Liver (tissue), 9 donors: ENCODE measurements around the gene CCR3. TPM values are rescaled to one million over a fixed set of nuclear protein-coding genes. Genes with fewer than 3 reads are reported as not detected.

ENCODE experiments used
- DNase-seq: peaks from one replicate; pipeline ENCODE4 v3.0.0-alpha.2; 2017; ENCODE audit warnings: low spot score
- H3K27ac ChIP-seq, 2 donors: one replicate each; pipeline ENCODE4 v1.7.0; 2013; ENCODE audit warnings: inconsistent platforms in 2 of 2, low read length in 2 of 2, control low read depth in 1 of 2, low read depth in 1 of 2, mild to moderate bottlenecking in 1 of 2
- H3K27me3 ChIP-seq, 4 donors: one replicate each; pipeline versions ENCODE4 v1.6.1 to v1.7.0; 2013; ENCODE audit warnings: low read length in 3 of 4, inconsistent platforms in 1 of 4, mild to moderate bottlenecking in 1 of 4, moderate library complexity in 1 of 4; ENCODE audit not compliant: control insufficient read depth in 4 of 4, insufficient read depth in 4 of 4
- H3K36me3 ChIP-seq, 4 donors: one replicate each; pipeline versions ENCODE4 v1.6.1 to v1.7.0; 2013; ENCODE audit warnings: low read length in 3 of 4, mild to moderate bottlenecking in 3 of 4, low read depth in 1 of 4, moderate library complexity in 1 of 4; ENCODE audit not compliant: control insufficient read depth in 4 of 4, insufficient read depth in 3 of 4
- H3K4me1 ChIP-seq, 4 donors: one replicate each; pipeline versions ENCODE4 v1.6.1 to v1.7.0; 2013; ENCODE audit warnings: low read length in 3 of 4, mild to moderate bottlenecking in 3 of 4, moderate library complexity in 1 of 4; ENCODE audit not compliant: control insufficient read depth in 4 of 4, insufficient read depth in 4 of 4
- H3K4me3 ChIP-seq, 3 donors: one replicate each; pipeline versions ENCODE4 v1.6.1 to v1.7.0; 2013; ENCODE audit warnings: low read length in 3 of 3, control low read depth in 1 of 3, low read depth in 1 of 3, mild to moderate bottlenecking in 1 of 3
- H3K9ac ChIP-seq, 2 donors: one replicate each; pipeline ENCODE4 v1.7.0; 2013; ENCODE audit warnings: low read length in 2 of 2, mild to moderate bottlenecking in 2 of 2, moderate library complexity in 2 of 2, control low read depth in 1 of 2, low read depth in 1 of 2
- H3K9me3 ChIP-seq, 4 donors: one replicate each; pipeline versions ENCODE4 v1.6.1 to v1.7.0; 2013; ENCODE audit warnings: low read length in 3 of 4; ENCODE audit not compliant: control insufficient read depth in 4 of 4
- ATF3 ChIP-seq: IDR thresholded peaks from 2 replicates; pipeline ENCODE4 v1.6.1; 2016; ENCODE audit warnings: antibody characterized with exemption
- CTCF ChIP-seq: fragments of 150-350 bp; IDR thresholded peaks from 2 replicates; pipeline ENCODE4 v1.5.1; 2017; ENCODE audit warnings: improper control_type of control experiment, low read depth, low read length; ENCODE audit not compliant: missing input control
- EGR1 ChIP-seq, 2 donors: IDR thresholded peaks; 2 replicates each; pipeline ENCODE4 v1.6.1; 2016 to 2018; ENCODE audit warnings: antibody characterized with exemption in 2 of 2, low read depth in 2 of 2
- FOXA1 ChIP-seq: IDR thresholded peaks from 2 replicates; pipeline ENCODE4 v1.6.1; 2016; ENCODE audit warnings: antibody characterized with exemption
- GABPA ChIP-seq, 2 donors: IDR thresholded peaks in 1 of 2; conservative IDR thresholded peaks in 1 of 2; 2 replicates each; pipeline ENCODE4 v1.6.1; 2016; ENCODE audit warnings: antibody characterized with exemption in 2 of 2, mild to moderate bottlenecking in 1 of 2, moderate library complexity in 1 of 2
- JUND ChIP-seq, 2 donors: IDR thresholded peaks; 2 replicates each; pipeline ENCODE4 v1.6.1; 2016; ENCODE audit warnings: antibody characterized with exemption in 2 of 2
- MAX ChIP-seq: IDR thresholded peaks from 2 replicates; pipeline ENCODE4 v1.6.1; 2016; ENCODE audit warnings: antibody characterized with exemption
- RAD21 ChIP-seq, 2 donors: IDR thresholded peaks; 2 replicates each; pipeline ENCODE4 v1.6.1; 2016; ENCODE audit warnings: antibody characterized with exemption in 2 of 2, mild to moderate bottlenecking in 2 of 2
- RXRA ChIP-seq, 2 donors: IDR thresholded peaks; 2 replicates each; pipeline ENCODE4 v1.6.1; 2017 to 2018; ENCODE audit warnings: antibody characterized with exemption in 2 of 2, mild to moderate bottlenecking in 1 of 2
- SP1 ChIP-seq: IDR thresholded peaks from 2 replicates; pipeline ENCODE4 v1.6.1; 2018; ENCODE audit warnings: antibody characterized with exemption, mild to moderate bottlenecking
- TAF1 ChIP-seq: conservative IDR thresholded peaks from 2 replicates; pipeline ENCODE4 v1.6.1; 2016; ENCODE audit warnings: antibody characterized with exemption, mild to moderate bottlenecking
- YY1 ChIP-seq: IDR thresholded peaks from 2 replicates; pipeline ENCODE4 v1.6.1; 2016; ENCODE audit warnings: antibody characterized with exemption, mild to moderate bottlenecking
- ZBTB33 ChIP-seq: IDR thresholded peaks from 2 replicates; pipeline ENCODE4 v1.6.1; 2016; ENCODE audit warnings: antibody characterized with exemption
- WGBS: extraction: QIAGEN DNeasy Blood & Tissue Kit; methylation state at CpG from one replicate; pipeline ENCODE4 v1.1.7; 2013; 5-methylcytosine and 5-hydroxymethylcytosine counted together
- polyA plus RNA-seq, 2 donors: library from polyadenylated mRNA; stranded (reverse) in 1 of 2; unstranded in 1 of 2; fragments of 200-250 nt in 1 of 2; fragments of >200 nt in 1 of 2; fragmentation: Nextera tagmentation in 1 of 2; extraction: Ambion mirVana in 1 of 2; gene quantifications; one replicate each; pipeline versions ENCODE4 v1.2.1 to v1.2.3, GENCODE V29; 2013 to 2015
- total RNA-seq, 2 donors: library from RNA; depleted of rRNA; stranded (reverse); fragments of >200 nt; gene quantifications; one replicate each; pipeline ENCODE4 v1.2.3, GENCODE V29; 2014
- donor health status: healthy.
- donor health status: healthy.
- donor health status: healthy.
- donor health status: healthy.
- donor health status: healthy.

CCR3 gene
- total and polyA plus RNA-seq, 4 donors = 0.05 to 0.13 TPM; not detected in 2

- no peak for DNase-seq
- H3K27ac ChIP-seq = no peak overlapping the region
These were observed 38.0 kb downstream of the CCR3 start for GRCh38 chr3:46280105-46280797.

GRCh38 chr3:46281551-46281950, 39.3 kb downstream of the CCR3 start:
- Histone ChIP-seq H3K27me3 (no peaks in the 10 kb centered on the region), H3K36me3 (no peaks in the 10 kb centered on the region), H3K4me1 (no peaks in the 10 kb centered on the region), H3K9me3 (peaks cover 0 to 2% (median 0%) of the 10 kb centered on the region in 4 donors), H3K9ac (no peak overlapping the region), H3K4me3 (no peak overlapping the region), H3K27ac (no peak overlapping the region)
- TF ChIP-seq FOXA1 (no peak), RXRA (IDR thresholded peaks at IDR 0.05) (no peak), EGR1 (IDR thresholded peaks at IDR 0.05; ENCODE audit: low read depth in 2 of 2) (no peak), CTCF (no peak), JUND (IDR thresholded peaks at IDR 0.05) (no peak), TAF1 (no peak), MAX (no peak), ZBTB33 (no peak)
- DNase-seq = no peak
- WGBS = 90% methylated on average over 1 of the region's 1 CpG

More at GRCh38 chr3:46280105-46280797, 38.0 kb downstream of the CCR3 start:
- Histone ChIP-seq H3K36me3 (no peaks in the 10 kb centered on the region), H3K4me1 (no peaks in the 10 kb centered on the region), H3K4me3 (no peak overlapping the region), H3K9me3 (peaks cover 0 to 2% (median 0%) of the 10 kb centered on the region in 4 donors), H3K27me3 (no peaks in the 10 kb centered on the region), H3K9ac (no peak overlapping the region)
- 89% methylated on average over 5 of the region's 5 CpGs for WGBS
- no peak for TF ChIP-seq YY1
- TF ChIP-seq MAX = no peak
- TF ChIP-seq RAD21 (IDR thresholded peaks at IDR 0.05) = no peak
- TF ChIP-seq GABPA (IDR thresholded peaks at IDR 0.05 in 1 of 2, conservative IDR thresholded peaks at IDR 0.05 in 1 of 2) = no peak
- TF ChIP-seq SP1 = no peak
- no peak for TF ChIP-seq EGR1 (IDR thresholded peaks at IDR 0.05; ENCODE audit: low read depth in 2 of 2)
- no peak for TF ChIP-seq JUND (IDR thresholded peaks at IDR 0.05)
- no peak for TF ChIP-seq ATF3
- TF ChIP-seq FOXA1 = no peak
- TF ChIP-seq RXRA (IDR thresholded peaks at IDR 0.05) = no peak
